ENCODE results near the gene TSHZ3. TPM values are rescaled to one million over a fixed set of nuclear protein-coding genes. Genes with fewer than 3 reads are reported as not detected.

TSHZ3 gene
- total and polyA plus RNA-seq, 7 donors = 0.53 to 6.7 (median 2.2) TPM

- H3K27me3 ChIP-seq (ENCODE audit: insufficient read depth in 3 of 3, low read length in 2 of 3) = no peaks in the 10 kb centered on the region
- no peaks in the 10 kb centered on the region for H3K36me3 ChIP-seq (ENCODE audit: insufficient read depth in 1 of 2, low read depth in 1 of 2)
- no peaks in the 10 kb centered on the region for H3K9me3 ChIP-seq
- no peak for TF ChIP-seq CTCF (IDR thresholded peaks at IDR 0.05)
- DNase-seq (no peak), ATAC-seq (no peak)
- no peak overlapping the region for H3K4me3 ChIP-seq
- H3K27ac ChIP-seq = no peak overlapping the region
- 86 to 96% (median 90%) methylated on average over 2 of the region's 2 CpGs for WGBS, 3 donors
- H3K4me1 ChIP-seq = no peaks in the 10 kb centered on the region
- intact Hi-C loops (cut with DNase I) = no loop called here
These were observed 96.8 kb downstream of the TSHZ3 start for GRCh38 chr19:31252441-31252840.

DNA sequence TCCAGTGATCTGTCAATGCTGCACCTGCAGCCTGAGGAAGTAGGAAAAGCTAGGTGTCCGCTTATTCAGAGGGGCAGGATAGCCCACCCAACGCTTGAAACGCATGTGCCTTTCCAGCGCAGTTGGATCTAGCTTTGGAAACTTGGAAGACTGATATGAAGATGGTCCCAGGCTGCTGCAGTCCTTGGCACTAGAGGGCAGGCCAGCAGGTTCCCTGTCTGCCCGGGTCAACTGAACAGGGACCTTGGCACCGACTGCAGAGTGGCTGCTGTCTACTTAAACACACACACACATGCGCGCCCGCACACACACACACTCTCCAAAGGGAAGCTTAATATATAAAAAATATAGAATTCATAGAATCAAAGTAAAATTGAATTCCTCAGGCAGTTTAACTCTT, 100.0 kb downstream of the TSHZ3 start:
- Histone ChIP-seq H3K4me3 (no peak overlapping the region), H3K9me3 (no peaks in the 10 kb centered on the region), H3K4me1 (no peaks in the 10 kb centered on the region), H3K36me3 (ENCODE audit: insufficient read depth in 1 of 2, low read depth in 1 of 2) (no peaks in the 10 kb centered on the region), H3K27ac (no peak overlapping the region), H3K27me3 (ENCODE audit: insufficient read depth in 3 of 3, low read length in 2 of 3) (no peaks in the 10 kb centered on the region)
- intact Hi-C loops (cut with DNase I) = no loop called here
- no peak for TF ChIP-seq CTCF (IDR thresholded peaks at IDR 0.05)
- ATAC-seq (no peak), DNase-seq (no peak)
- 39 to 51% (median 40%) methylated on average over 9 of the region's 9 CpGs for WGBS, 3 donors

DNA sequence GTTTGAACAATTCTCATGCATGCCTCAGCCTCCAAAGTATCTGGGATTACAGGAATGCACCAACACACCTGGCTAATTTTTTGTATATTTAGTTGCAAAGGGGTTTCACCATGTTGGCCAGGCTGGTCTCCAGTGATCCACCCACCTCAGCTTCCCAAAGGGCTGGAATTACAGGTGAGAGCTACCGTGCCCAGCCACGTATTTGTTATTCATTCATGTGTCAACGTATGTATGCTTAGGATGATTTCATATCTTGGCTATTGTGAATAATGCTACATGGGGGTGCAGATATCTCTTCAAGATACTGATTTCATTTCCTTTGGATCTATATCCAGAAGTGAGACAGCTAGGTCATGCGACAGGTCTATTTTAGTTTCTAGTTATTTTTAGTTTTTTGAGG, 113.4 kb downstream of the TSHZ3 start:
- Histone ChIP-seq H3K4me3 (no peak overlapping the region), H3K36me3 (ENCODE audit: insufficient read depth in 1 of 2, low read depth in 1 of 2) (no peaks in the 10 kb centered on the region), H3K27ac (no peak overlapping the region), H3K27me3 (ENCODE audit: insufficient read depth in 3 of 3, low read length in 2 of 3) (no peaks in the 10 kb centered on the region), H3K9me3 (no peaks in the 10 kb centered on the region), H3K4me1 (no peaks in the 10 kb centered on the region)
- no peak for TF ChIP-seq CTCF (IDR thresholded peaks at IDR 0.05)
- WGBS, 3 donors = 89 to 91% (median 90%) methylated on average over 4 of the region's 4 CpGs
- ATAC-seq (no peak), DNase-seq (no peak)
- intact Hi-C loops (cut with DNase I) = no loop called here

DNA sequence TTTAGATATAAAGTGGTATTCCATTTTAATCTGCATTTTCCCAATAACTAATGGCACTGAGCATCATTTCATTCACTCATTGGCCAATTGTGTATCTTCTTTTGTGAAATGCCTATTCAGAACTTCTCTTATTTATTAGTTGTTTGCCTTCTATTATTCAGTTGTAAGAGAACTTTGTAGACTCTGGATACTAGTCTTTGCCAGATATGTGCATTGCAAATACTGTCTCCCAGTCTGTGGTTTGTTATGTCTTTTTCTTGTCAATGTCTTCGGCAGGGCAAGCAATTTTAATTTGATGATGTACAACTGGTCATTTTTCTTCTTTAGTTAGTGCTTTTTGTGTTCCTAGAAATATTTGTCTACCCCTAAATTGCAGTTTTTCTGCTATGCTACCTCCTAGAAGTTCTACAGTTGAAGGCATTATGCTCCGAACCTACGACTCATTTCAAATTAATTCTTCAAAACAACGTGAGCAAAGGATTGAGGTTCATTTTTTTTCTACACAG, 115.9 kb downstream of the TSHZ3 start:
- DNase-seq (no peak), ATAC-seq (no peak)
- no peaks in the 10 kb centered on the region for H3K4me1 ChIP-seq
- intact Hi-C loops (cut with DNase I) = no loop called here
- no peaks in the 10 kb centered on the region for H3K9me3 ChIP-seq
- no peaks in the 10 kb centered on the region for H3K27me3 ChIP-seq (ENCODE audit: insufficient read depth in 3 of 3, low read length in 2 of 3)
- TF ChIP-seq CTCF (IDR thresholded peaks at IDR 0.05) = no peak
- 77 to 81% (median 80%) methylated on average over 4 of the region's 4 CpGs for WGBS, 3 donors
- no peak overlapping the region for H3K27ac ChIP-seq
- H3K4me3 ChIP-seq = no peak overlapping the region
- H3K36me3 ChIP-seq (ENCODE audit: insufficient read depth in 1 of 2, low read depth in 1 of 2) = no peaks in the 10 kb centered on the region

- H3K4me1 ChIP-seq = no peaks in the 10 kb centered on the region
- DNase-seq (no peak), ATAC-seq (no peak)
- no peak overlapping the region for H3K4me3 ChIP-seq
- intact Hi-C loops (cut with DNase I) = no loop called here
- no peak for TF ChIP-seq CTCF (IDR thresholded peaks at IDR 0.05)
- no peak overlapping the region for H3K27ac ChIP-seq
- H3K36me3 ChIP-seq (ENCODE audit: insufficient read depth in 1 of 2, low read depth in 1 of 2) = no peaks in the 10 kb centered on the region
- no peaks in the 10 kb centered on the region for H3K9me3 ChIP-seq
- no peaks in the 10 kb centered on the region for H3K27me3 ChIP-seq (ENCODE audit: insufficient read depth in 3 of 3, low read length in 2 of 3)
- 82 to 88% (median 87%) methylated on average over 3 of the region's 3 CpGs for WGBS, 3 donors
These were observed 116.4 kb downstream of the TSHZ3 start for GRCh38 chr19:31232871-31233270.

Measured in psoas muscle (tissue), 8 donors.